ENCODE data around the gene ZMYND8.

DNA sequence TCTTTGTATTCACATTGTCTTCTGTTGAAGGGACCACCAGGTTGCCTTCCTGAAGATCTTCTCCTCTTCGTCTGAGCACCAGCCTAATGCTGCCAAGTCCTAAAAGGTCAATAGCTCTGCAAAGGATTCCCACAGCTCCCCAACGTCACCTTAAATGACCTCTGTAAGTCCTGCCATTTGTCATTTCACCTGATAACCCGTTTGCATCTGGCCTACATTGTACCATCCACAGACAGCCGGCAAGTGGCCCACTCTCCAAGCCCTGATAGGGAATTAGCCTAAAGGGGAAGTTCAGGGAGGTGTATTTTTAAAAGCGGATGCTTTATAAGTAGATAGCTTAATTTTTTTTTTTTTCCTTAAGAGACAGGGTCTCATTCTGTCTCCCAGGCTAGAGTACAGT, 127.8 kb downstream of the ZMYND8 start:
- TF ChIP-seq POLR2AphosphoS5 (IDR thresholded peaks at IDR 0.05) = no peak
- TF ChIP-seq, protein P1, sequence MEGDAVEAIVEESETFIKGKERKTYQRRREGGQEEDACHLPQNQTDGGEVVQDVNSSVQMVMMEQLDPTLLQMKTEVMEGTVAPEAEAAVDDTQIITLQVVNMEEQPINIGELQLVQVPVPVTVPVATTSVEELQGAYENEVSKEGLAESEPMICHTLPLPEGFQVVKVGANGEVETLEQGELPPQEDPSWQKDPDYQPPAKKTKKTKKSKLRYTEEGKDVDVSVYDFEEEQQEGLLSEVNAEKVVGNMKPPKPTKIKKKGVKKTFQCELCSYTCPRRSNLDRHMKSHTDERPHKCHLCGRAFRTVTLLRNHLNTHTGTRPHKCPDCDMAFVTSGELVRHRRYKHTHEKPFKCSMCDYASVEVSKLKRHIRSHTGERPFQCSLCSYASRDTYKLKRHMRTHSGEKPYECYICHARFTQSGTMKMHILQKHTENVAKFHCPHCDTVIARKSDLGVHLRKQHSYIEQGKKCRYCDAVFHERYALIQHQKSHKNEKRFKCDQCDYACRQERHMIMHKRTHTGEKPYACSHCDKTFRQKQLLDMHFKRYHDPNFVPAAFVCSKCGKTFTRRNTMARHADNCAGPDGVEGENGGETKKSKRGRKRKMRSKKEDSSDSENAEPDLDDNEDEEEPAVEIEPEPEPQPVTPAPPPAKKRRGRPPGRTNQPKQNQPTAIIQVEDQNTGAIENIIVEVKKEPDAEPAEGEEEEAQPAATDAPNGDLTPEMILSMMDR (IDR thresholded peaks at IDR 0.05) = no peak
